SK-N-SH (cell line): ENCODE measurements around the gene MRPL44. TPM values are rescaled to one million over a fixed set of nuclear protein-coding genes. Genes with fewer than 3 reads are reported as not detected.

Experiments used
- CTCF ChIA-PET: fragments of 300-600, 350-600 bp; formaldehyde crosslinking; extraction: SDS; loops from one replicate; lab custom pipeline; 2021; lab: Yijun Ruan, JAX
- POLR2A ChIA-PET: fragments of 350-600 bp; sonication (Branson Sonifier 250); formaldehyde crosslinking; extraction: SDS; loops from one replicate; lab custom pipeline; 2020; ENCODE audit warnings: antibody characterized with exemption, inconsistent platforms; lab: Yijun Ruan, JAX
- DNase-seq: peaks from one replicate; pipeline ENCODE4 v3.0.0; 2012
- H2AFZ ChIP-seq: fragments of 200-600 bp; sonication (generic); 2 replicates; pipeline ENCODE4 v1.8.1; 2016; ENCODE audit warnings: antibody characterized with exemption, mild to moderate bottlenecking, low read depth
- H3F3A ChIP-seq: fragments of 200-600 bp; sonication (generic); replicated peaks from 2 replicates; pipeline ENCODE3; 2016; ENCODE audit warnings: antibody characterized with exemption, mild to moderate bottlenecking; ENCODE audit not compliant: insufficient read depth
- H3K27ac ChIP-seq, 2 experiments: fragments of 200-500 bp in 1 of 2; fragments of 200-600 bp in 1 of 2; sonication (Bioruptor generic) in 1 of 2; sonication (generic), shearing (Covaris generic) in 1 of 2; 2 replicates each; pipeline versions ENCODE4 v1.5.1 to v1.6.1; 2014 to 2016; ENCODE audit warnings: low read depth in 2 of 2, inconsistent platforms in 1 of 2, low read length in 1 of 2, mild to moderate bottlenecking in 1 of 2, mixed read lengths in 1 of 2
- H3K27me3 ChIP-seq: fragments of 200-600 bp; sonication (generic), shearing (Covaris generic); 2 replicates; pipeline ENCODE4 v1.6.1; 2016; ENCODE audit warnings: mixed run types; ENCODE audit not compliant: insufficient read depth
- H3K36me3 ChIP-seq, 2 experiments: fragments of 200-500 bp in 1 of 2; fragments of 200-600 bp in 1 of 2; sonication (Bioruptor generic) in 1 of 2; sonication (generic) in 1 of 2; replicated peaks in 1 of 2; 2 replicates each; pipeline versions ENCODE3 to v1.5.1; 2014 to 2016; ENCODE audit warnings: low read length in 1 of 2, mild to moderate bottlenecking in 1 of 2; ENCODE audit not compliant: insufficient read depth in 2 of 2, control insufficient read depth in 1 of 2
- H3K4me1 ChIP-seq, 2 experiments: fragments of 200-500 bp in 1 of 2; fragments of 200-600 bp in 1 of 2; sonication (Bioruptor generic) in 1 of 2; sonication (generic), shearing (Covaris generic) in 1 of 2; 2 replicates each; pipeline versions ENCODE4 v1.5.1 to v1.6.1; 2014 to 2016; ENCODE audit warnings: low read depth in 1 of 2, low read length in 1 of 2, mixed run types in 1 of 2; ENCODE audit not compliant: insufficient read depth in 2 of 2, control insufficient read depth in 1 of 2
- H3K4me2 ChIP-seq: fragments of 200-600 bp; sonication (generic), shearing (Covaris generic); 2 replicates; pipeline ENCODE4 v1.6.1; 2017; ENCODE audit warnings: mixed run types
- H3K4me3 ChIP-seq, 2 experiments: fragments of 200-500 bp in 1 of 2; fragments of 200-600 bp in 1 of 2; sonication (Bioruptor generic) in 1 of 2; sonication (generic), shearing (Covaris generic) in 1 of 2; 2 replicates each; pipeline versions ENCODE4 v1.5.1 to v1.8.1; 2014 to 2016; ENCODE audit warnings: low read depth in 2 of 2, inconsistent platforms in 1 of 2, low read length in 1 of 2, mild to moderate bottlenecking in 1 of 2, mixed read lengths in 1 of 2, moderate library complexity in 1 of 2
- H3K79me2 ChIP-seq: fragments of 200-600 bp; sonication (generic); 2 replicates; pipeline ENCODE4 v1.8.1; 2017; ENCODE audit warnings: mild to moderate bottlenecking; ENCODE audit not compliant: insufficient read depth
- H3K9ac ChIP-seq: fragments of 200-600 bp; sonication (generic); 2 replicates; pipeline ENCODE4 v1.6.1; 2017; ENCODE audit warnings: mixed run types
- H3K9me2 ChIP-seq: fragments of 200-600 bp; sonication (generic); 2 replicates; pipeline ENCODE4 v1.6.1; 2017; ENCODE audit warnings: mixed run types
- H3K9me3 ChIP-seq: fragments of 200-600 bp; sonication (generic); 2 replicates; pipeline ENCODE4 v1.6.1; 2017; ENCODE audit warnings: mixed run types, mild to moderate bottlenecking, moderate library complexity
- H4K20me1 ChIP-seq: fragments of 200-600 bp; sonication (generic); 2 replicates; pipeline ENCODE4 v1.6.1; 2017; ENCODE audit warnings: mild to moderate bottlenecking, mixed run types; ENCODE audit not compliant: insufficient read depth
- CHD2 ChIP-seq: fragments of 150-350 bp; IDR thresholded peaks from 2 replicates; pipeline ENCODE4 v1.6.1; 2018; ENCODE audit warnings: low read length; ENCODE audit not compliant: partially characterized antibody
- ELF1 ChIP-seq: IDR thresholded peaks from 2 replicates; pipeline ENCODE4 v1.4.0; 2012
- EP300 ChIP-seq, 2 experiments: IDR thresholded peaks; 2 replicates each; pipeline versions ENCODE4 v1.4.0 to v1.6.1; 2012; ENCODE audit warnings: borderline replicate concordance in 1 of 2, low read depth in 1 of 2, low read length in 1 of 2
- EZH2phosphoT487 ChIP-seq: fragments of 200-600 bp; sonication (generic); IDR thresholded peaks from 2 replicates; pipeline ENCODE4 v1.6.1; 2017; ENCODE audit warnings: low read depth, mixed run types, mild to moderate bottlenecking, antibody characterized with exemption, moderate library complexity, borderline replicate concordance
- FOXM1 ChIP-seq: IDR thresholded peaks from 2 replicates; pipeline ENCODE4 v1.4.0; 2012; ENCODE audit warnings: low read depth, mild to moderate bottlenecking
- GABPA ChIP-seq: IDR thresholded peaks from 2 replicates; pipeline ENCODE4 v1.4.0; 2012; ENCODE audit warnings: low read depth, mild to moderate bottlenecking
- GATA2 ChIP-seq: sonication (generic); formaldehyde crosslinking; IDR thresholded peaks from 2 replicates; pipeline ENCODE4 v1.5.0; 2020; ENCODE audit warnings: mild to moderate bottlenecking, missing genetic modification reagents
- JUND ChIP-seq: IDR thresholded peaks from 2 replicates; pipeline ENCODE4 v1.4.0; 2012
- MEF2A ChIP-seq: IDR thresholded peaks from 2 replicates; pipeline ENCODE4 v1.4.0; 2012; ENCODE audit warnings: low read depth, borderline replicate concordance
- POLR2AphosphoS5 ChIP-seq: IDR thresholded peaks from 2 replicates; pipeline ENCODE4 v1.6.1; 2012; ENCODE audit warnings: low read depth, low read length
- RAD21 ChIP-seq: IDR thresholded peaks from 2 replicates; pipeline ENCODE4 v1.6.1; 2012; ENCODE audit warnings: mild to moderate bottlenecking, low read length
- RFX5 ChIP-seq: IDR thresholded peaks from 2 replicates; pipeline ENCODE4 v1.6.1; 2012; ENCODE audit warnings: mild to moderate bottlenecking, improper control_type of control experiment, low read length
- SIN3A ChIP-seq: IDR thresholded peaks from 2 replicates; pipeline ENCODE4 v1.6.1; 2012; ENCODE audit warnings: low read depth, mild to moderate bottlenecking, low read length, moderate library complexity, borderline replicate concordance
- SMC3 ChIP-seq: IDR thresholded peaks from 2 replicates; pipeline ENCODE4 v1.6.1; 2012; ENCODE audit warnings: low read depth, low read length, improper control_type of control experiment
- TAF1 ChIP-seq: IDR thresholded peaks from 2 replicates; pipeline ENCODE4 v1.6.1; 2012; ENCODE audit warnings: low read depth, mild to moderate bottlenecking, low read length, moderate library complexity, borderline replicate concordance
- TCF12 ChIP-seq: IDR thresholded peaks from 2 replicates; pipeline ENCODE4 v1.4.0; 2012
- YY1 ChIP-seq: IDR thresholded peaks from 2 replicates; pipeline ENCODE4 v1.4.0; 2012; ENCODE audit warnings: low read depth, mild to moderate bottlenecking
- WGBS: methylation state at CpG from one replicate; pipeline ENCODE4 v1.1.6; 2017; ENCODE audit warnings: low lambda C conversion rate; 5-methylcytosine and 5-hydroxymethylcytosine counted together
- polyA plus RNA-seq, 3 experiments: library from polyadenylated mRNA; depleted of rRNA; stranded (reverse); fragments of >200 nt; gene quantifications; 2 replicates each; pipeline ENCODE4 v1.2.3, GENCODE V29; 2012
- TF ChIP-seq, protein P1 (sequence below): IDR thresholded peaks from 2 replicates; pipeline ENCODE4 v1.4.0; 2012; ENCODE audit warnings: low read depth, borderline replicate concordance
- TF ChIP-seq, protein P2 (sequence below): fragments of 200-600 bp; sonication (generic); IDR thresholded peaks from 2 replicates; pipeline ENCODE4 v1.6.1; 2017; ENCODE audit warnings: antibody characterized with exemption, mild to moderate bottlenecking, moderate library complexity
- TF ChIP-seq, protein P3 (sequence below): fragments of 150-350 bp; IDR thresholded peaks from 2 replicates; pipeline ENCODE4 v1.6.1; 2017; ENCODE audit warnings: antibody characterized with exemption, low read length, low read depth, borderline replicate concordance

Gene MRPL44
- polyA plus RNA-seq, 1 of the 3 experiments (the other 2 are of a cell fraction), result 12.9 TPM

DNA sequence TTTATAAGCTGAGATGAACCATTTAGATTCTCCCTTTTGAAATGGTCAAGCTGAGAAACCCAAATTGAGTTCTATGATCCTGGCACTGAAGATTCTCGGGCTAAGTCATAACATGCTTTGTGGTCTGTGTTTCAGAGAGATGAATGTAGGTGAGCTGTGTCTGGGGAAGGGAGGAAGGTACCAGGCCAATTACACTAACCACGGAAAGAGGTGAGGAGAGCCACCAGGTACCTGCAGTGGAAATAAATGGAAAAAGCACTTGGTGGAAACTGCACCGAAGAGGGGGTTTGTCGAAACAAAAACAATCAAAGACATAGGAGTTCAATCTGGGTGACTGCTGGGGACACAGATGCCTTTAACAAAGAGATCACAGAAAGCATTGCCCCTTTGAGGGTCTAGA is 963 bp upstream of the MRPL44 start:
- Histone ChIP-seq H3K27ac (no peak overlapping the region; a peak in 1 of 4 replicates), H4K20me1 (no peaks in the 10 kb centered on the region; the same call in 1 of the 2 replicates), H3K9ac (no peak overlapping the region), H3K9me2 (no peaks in the 10 kb centered on the region), H2AFZ (0 out of 2 replicates have a peak overlapping the region, but pooled peaks have one; percentile 91), H3K4me3 (no peak overlapping the region), H3K4me1 (peaks cover 4 to 31% of the 10 kb centered on the region in 2 experiments; a peak in 3 of 4 replicates), H3K4me2 (peak overlapping the region; percentile 71; the same call in 1 of the 2 replicates), H3K9me3 (no peaks in the 10 kb centered on the region), H3K36me3 (peaks cover 16 to 21% of the 10 kb centered on the region in 2 experiments), H3K79me2 (peaks cover 40% of the 10 kb centered on the region), H3F3A (no peaks in the 10 kb centered on the region), H3K27me3 (no peaks in the 10 kb centered on the region)
- TF ChIP-seq, protein P1, sequence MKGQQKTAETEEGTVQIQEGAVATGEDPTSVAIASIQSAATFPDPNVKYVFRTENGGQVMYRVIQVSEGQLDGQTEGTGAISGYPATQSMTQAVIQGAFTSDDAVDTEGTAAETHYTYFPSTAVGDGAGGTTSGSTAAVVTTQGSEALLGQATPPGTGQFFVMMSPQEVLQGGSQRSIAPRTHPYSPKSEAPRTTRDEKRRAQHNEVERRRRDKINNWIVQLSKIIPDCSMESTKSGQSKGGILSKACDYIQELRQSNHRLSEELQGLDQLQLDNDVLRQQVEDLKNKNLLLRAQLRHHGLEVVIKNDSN, result no peak
- no peak for TF ChIP-seq TAF1
- TF ChIP-seq SMC3, result no peak
- no peak for TF ChIP-seq GABPA
- TF ChIP-seq, protein P2, sequence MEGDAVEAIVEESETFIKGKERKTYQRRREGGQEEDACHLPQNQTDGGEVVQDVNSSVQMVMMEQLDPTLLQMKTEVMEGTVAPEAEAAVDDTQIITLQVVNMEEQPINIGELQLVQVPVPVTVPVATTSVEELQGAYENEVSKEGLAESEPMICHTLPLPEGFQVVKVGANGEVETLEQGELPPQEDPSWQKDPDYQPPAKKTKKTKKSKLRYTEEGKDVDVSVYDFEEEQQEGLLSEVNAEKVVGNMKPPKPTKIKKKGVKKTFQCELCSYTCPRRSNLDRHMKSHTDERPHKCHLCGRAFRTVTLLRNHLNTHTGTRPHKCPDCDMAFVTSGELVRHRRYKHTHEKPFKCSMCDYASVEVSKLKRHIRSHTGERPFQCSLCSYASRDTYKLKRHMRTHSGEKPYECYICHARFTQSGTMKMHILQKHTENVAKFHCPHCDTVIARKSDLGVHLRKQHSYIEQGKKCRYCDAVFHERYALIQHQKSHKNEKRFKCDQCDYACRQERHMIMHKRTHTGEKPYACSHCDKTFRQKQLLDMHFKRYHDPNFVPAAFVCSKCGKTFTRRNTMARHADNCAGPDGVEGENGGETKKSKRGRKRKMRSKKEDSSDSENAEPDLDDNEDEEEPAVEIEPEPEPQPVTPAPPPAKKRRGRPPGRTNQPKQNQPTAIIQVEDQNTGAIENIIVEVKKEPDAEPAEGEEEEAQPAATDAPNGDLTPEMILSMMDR, result no peak
- no peak for TF ChIP-seq YY1
- no peak for TF ChIP-seq SIN3A
- no peak for TF ChIP-seq POLR2AphosphoS5
- TF ChIP-seq MEF2A, result no peak
- no peak for TF ChIP-seq ELF1
- TF ChIP-seq FOXM1, result no peak
- no peak for TF ChIP-seq EZH2phosphoT487
- no peak for TF ChIP-seq RFX5
- TF ChIP-seq RAD21, result no peak
- TF ChIP-seq GATA2 (CRISPR knock-in tag), result no peak
- TF ChIP-seq, protein P3, sequence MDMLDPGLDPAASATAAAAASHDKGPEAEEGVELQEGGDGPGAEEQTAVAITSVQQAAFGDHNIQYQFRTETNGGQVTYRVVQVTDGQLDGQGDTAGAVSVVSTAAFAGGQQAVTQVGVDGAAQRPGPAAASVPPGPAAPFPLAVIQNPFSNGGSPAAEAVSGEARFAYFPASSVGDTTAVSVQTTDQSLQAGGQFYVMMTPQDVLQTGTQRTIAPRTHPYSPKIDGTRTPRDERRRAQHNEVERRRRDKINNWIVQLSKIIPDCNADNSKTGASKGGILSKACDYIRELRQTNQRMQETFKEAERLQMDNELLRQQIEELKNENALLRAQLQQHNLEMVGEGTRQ, result no peak
- no peak for TF ChIP-seq TCF12
- TF ChIP-seq EP300 (IDR thresholded peaks at IDR 0.05; ENCODE audit: borderline replicate concordance in 1 of 2, low read depth in 1 of 2, low read length in 1 of 2), result no peak
- TF ChIP-seq JUND, result no peak
- TF ChIP-seq CHD2, result no peak
- 94% methylated on average over 4 of the region's 4 CpGs for WGBS
- ChIA-PET POLR2A (no interaction called here), CTCF (interaction anchor here (2.7 to 3.0 kb wide), 2 partner anchors 13 to 37 kb away, joined by 8 to 16 read pairs; no protein-coding TSS in a partner anchor)
- DNase-seq, result no peak
